GM12872 (cell line): ENCODE results near the gene HMCN2.

ENCODE experiments used
- CTCF ChIP-seq: IDR thresholded peaks from 3 replicates; pipeline ENCODE4 v1.5.1; 2011; ENCODE audit warnings: low read depth, mild to moderate bottlenecking, low read length, moderate library complexity; ENCODE audit not compliant: insufficient read depth

Gene HMCN2

GRCh38 chr9:130370226-130370625 lies 104.7 kb downstream of the HMCN2 start:
- TF ChIP-seq CTCF = no peak

- no peak for TF ChIP-seq CTCF
These were observed 105.8 kb downstream of the HMCN2 start for GRCh38 chr9:130371196-130371966.

GRCh38 chr9:130372057-130372456 lies 106.5 kb downstream of the HMCN2 start:
- no peak for TF ChIP-seq CTCF

DNA sequence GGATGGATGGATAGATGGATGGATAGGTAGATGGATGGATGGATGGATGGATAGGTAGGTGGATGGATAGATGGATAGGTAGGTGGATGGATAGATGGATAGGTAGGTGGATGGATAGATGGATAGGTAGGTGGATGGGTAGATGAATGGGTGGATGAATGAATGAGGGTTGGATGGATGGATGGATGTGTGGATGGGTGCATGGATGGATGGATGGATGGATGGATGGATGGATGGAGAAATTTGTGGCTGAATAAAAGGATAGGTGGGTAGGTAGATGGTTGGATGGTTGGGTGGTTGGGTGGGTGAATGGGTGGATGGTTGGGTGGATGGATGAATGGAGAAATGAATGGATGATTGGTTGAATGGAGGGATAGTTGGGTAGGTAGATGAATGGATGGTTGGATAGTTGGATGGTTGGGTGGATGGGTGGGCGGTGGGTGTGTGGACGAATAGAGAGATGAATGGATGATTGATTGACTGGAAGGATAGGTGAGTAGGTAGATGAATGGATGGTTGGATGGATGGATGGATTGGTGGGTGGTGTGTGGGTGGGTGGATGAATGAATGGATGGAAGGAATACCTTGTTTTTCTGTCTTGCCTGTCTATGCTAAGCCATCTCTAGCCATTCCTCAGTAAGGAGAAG lies 108.2 kb downstream of the HMCN2 start:
- TF ChIP-seq CTCF = no peak

- no peak for TF ChIP-seq CTCF
These were observed 112.1 kb downstream of the HMCN2 start for GRCh38 chr9:130377612-130378011.

DNA sequence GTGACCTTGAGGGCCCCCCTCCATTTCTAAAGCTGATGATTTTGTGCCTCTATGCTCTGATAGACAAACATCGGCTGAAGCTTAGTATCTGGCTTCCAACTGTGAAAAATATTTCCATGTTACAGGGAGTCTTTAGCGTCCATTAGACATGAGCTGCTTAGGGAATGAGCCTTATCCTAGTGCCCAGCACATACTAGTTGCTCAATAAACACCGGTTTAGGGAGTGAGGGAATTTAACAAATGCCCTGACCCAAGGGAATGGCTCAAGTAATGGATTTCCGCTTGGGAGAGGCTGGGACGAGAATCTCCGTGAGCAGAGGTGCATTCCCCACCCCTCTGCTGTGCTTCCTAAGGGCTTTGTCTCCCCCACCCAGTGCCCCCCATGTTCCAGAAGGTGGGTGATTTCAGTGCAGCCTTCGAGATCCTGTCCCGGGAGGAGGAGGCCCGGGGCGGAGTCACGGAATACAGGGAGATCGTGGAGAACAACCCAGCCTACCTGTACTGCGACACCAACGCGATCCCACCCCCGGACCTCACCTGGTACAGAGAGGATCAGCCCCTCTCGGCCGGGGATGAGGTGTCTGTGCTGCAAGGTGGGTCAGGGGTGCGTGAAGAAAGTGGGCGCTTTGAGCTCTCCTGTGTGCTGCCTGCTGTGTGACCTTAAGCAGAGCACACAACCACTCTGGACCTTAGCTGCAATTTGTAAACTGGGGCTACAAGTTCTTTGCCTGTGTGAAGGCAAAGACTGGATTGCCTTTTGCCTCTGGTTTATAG lies 113.5 kb downstream of the HMCN2 start:
- no peak for TF ChIP-seq CTCF

DNA sequence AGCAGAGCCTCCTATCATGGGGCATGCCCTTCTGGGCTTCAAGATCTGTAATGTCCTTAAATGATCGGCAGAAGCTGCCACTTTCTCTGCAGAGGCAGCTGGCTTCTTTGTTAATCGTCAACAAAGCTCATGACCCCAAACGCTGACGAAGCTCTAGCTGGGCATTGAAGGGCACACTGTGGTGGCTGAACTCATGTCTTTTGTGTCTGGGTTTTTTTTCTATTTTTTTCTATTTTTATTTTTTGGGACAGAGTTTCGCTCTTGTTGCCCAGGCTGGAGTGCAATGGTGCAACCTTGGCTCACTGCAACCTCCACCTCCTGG lies 114.0 kb downstream of the HMCN2 start:
- no peak for TF ChIP-seq CTCF
